NCI-H460 (cell line): Measurements from ENCODE around the gene ARL5C. TPM values are rescaled to one million over a fixed set of nuclear protein-coding genes. Genes with fewer than 3 reads are reported as not detected.
"Not testable (repeated sequence)": the region's sequence is repeated elsewhere in the genome, so short reads cannot be mapped to it uniquely, and the experiment has no call there.

Experiments
- DNase-seq: peaks from one replicate; pipeline ENCODE4 v3.0.0-alpha.2; 2016; ENCODE audit warnings: low read depth; ENCODE audit errors: extremely low read depth
- total RNA-seq: library from RNA; depleted of rRNA; stranded (reverse); fragments of >200 nt; shearing (Covaris generic); gene quantifications from 2 replicates; pipeline ENCODE4 v1.2.3, GENCODE V29; 2014

The ARL5C gene
- total RNA-seq, 1 experiment from 2014 or later: not detected

GRCh38 chr17:39169518-39169917, 3.6 kb upstream of the ARL5C start:
- no peak for DNase-seq

GRCh38 chr17:39169101-39169500, 3.1 kb upstream of the ARL5C start:
- DNase-seq: no peak

- DNase-seq: not testable (repeated sequence)
These were observed 2.5 kb upstream of the ARL5C start for GRCh38 chr17:39168503-39168902.

GRCh38 chr17:39167476-39167875, 1.5 kb upstream of the ARL5C start:
- DNase-seq: no peak

- DNase-seq: no peak
These were observed 725 bp upstream of the ARL5C start for GRCh38 chr17:39166437-39167335.

GRCh38 chr17:39165178-39165840, 652 bp downstream of the ARL5C start:
- no peak for DNase-seq

- DNase-seq: peak; percentile 73
These were observed 1.3 kb downstream of the ARL5C start for GRCh38 chr17:39164675-39165143.

GRCh38 chr17:39161962-39162361, 4.0 kb downstream of the ARL5C start:
- DNase-seq: no peak

GRCh38 chr17:39158623-39159022, 7.3 kb downstream of the ARL5C start:
- DNase-seq: no peak

GRCh38 chr17:39156491-39156890, 9.5 kb downstream of the ARL5C start:
- DNase-seq: no peak

GRCh38 chr17:39155654-39156053, 10.3 kb downstream of the ARL5C start:
- DNase-seq: no peak

- peak; percentile 88 for DNase-seq
These were observed 12.3 kb downstream of the ARL5C start for GRCh38 chr17:39153599-39154051.

- DNase-seq: no peak
These were observed 13.8 kb downstream of the ARL5C start for GRCh38 chr17:39151943-39152818.

GRCh38 chr17:39151150-39151942, 14.6 kb downstream of the ARL5C start, which contains the start of gene PLXDC1:
PLXDC1 (minus strand) TSS chr17:39151637; CDS start chr17:39151437, 200 bp downstream.
- DNase-seq: no peak

- DNase-seq: no peak
These were observed 15.2 kb downstream of the ARL5C start for GRCh38 chr17:39150795-39151149.

GRCh38 chr17:39150104-39150634, 15.8 kb downstream of the ARL5C start:
- no peak for DNase-seq

GRCh38 chr17:39147221-39148185, 18.5 kb downstream of the ARL5C start:
- no peak for DNase-seq

GRCh38 chr17:39146273-39146672, 19.7 kb downstream of the ARL5C start:
- no peak for DNase-seq
